Liver (tissue), 3 donors: ENCODE measurements around the gene CTTN.

Source experiments
- CTCF ChIP-seq: fragments of 150-350 bp; IDR thresholded peaks from 2 replicates; pipeline ENCODE4 v1.5.1; 2017; ENCODE audit warnings: improper control_type of control experiment, low read depth, low read length; ENCODE audit not compliant: missing input control
- JUND ChIP-seq, 2 donors: IDR thresholded peaks; 2 replicates each; pipeline ENCODE4 v1.6.1; 2016; ENCODE audit warnings: antibody characterized with exemption in 2 of 2
- MAX ChIP-seq: IDR thresholded peaks from 2 replicates; pipeline ENCODE4 v1.6.1; 2016; ENCODE audit warnings: antibody characterized with exemption
- NR2F2 ChIP-seq: IDR thresholded peaks from 2 replicates; pipeline ENCODE4 v1.6.1; 2016; ENCODE audit warnings: antibody characterized with exemption
- REST ChIP-seq: IDR thresholded peaks from 2 replicates; pipeline ENCODE4 v1.6.1; 2016; ENCODE audit warnings: antibody characterized with exemption, mild to moderate bottlenecking
- RXRA ChIP-seq, 2 donors: IDR thresholded peaks; 2 replicates each; pipeline ENCODE4 v1.6.1; 2017 to 2018; ENCODE audit warnings: antibody characterized with exemption in 2 of 2, mild to moderate bottlenecking in 1 of 2
- SP1 ChIP-seq: IDR thresholded peaks from 2 replicates; pipeline ENCODE4 v1.6.1; 2018; ENCODE audit warnings: antibody characterized with exemption, mild to moderate bottlenecking
- YY1 ChIP-seq: IDR thresholded peaks from 2 replicates; pipeline ENCODE4 v1.6.1; 2016; ENCODE audit warnings: antibody characterized with exemption, mild to moderate bottlenecking
- ZBTB33 ChIP-seq: IDR thresholded peaks from 2 replicates; pipeline ENCODE4 v1.6.1; 2016; ENCODE audit warnings: antibody characterized with exemption
- donor health status: healthy.
- donor health status: healthy.

GRCh38 chr11:70378506-70379134 lies 19.7 kb upstream of the CTTN start:
- TF ChIP-seq REST (no peak), YY1 (no peak), NR2F2 (no peak), MAX (no peak), CTCF (no peak), ZBTB33 (no peak), RXRA (IDR thresholded peaks at IDR 0.05) (no peak), SP1 (no peak), JUND (IDR thresholded peaks at IDR 0.05) (no peak)
